Eye (tissue), 1 donor: ENCODE data around the gene ATXN7L2.
A peak's percentile ranks its signal among the peaks of the same experiment; 100 is the strongest.

ENCODE experiments used
- DNase-seq: peaks from one replicate; pipeline ENCODE4 v3.0.0-alpha.2; 2015

The ATXN7L2 gene

GRCh38 chr1:109499661-109500536, 16.2 kb downstream of the ATXN7L2 start:
- no peak for DNase-seq

GRCh38 chr1:109500941-109501381, 17.3 kb downstream of the ATXN7L2 start:
- DNase-seq = no peak

GRCh38 chr1:109501644-109502363, 18.1 kb downstream of the ATXN7L2 start:
- no peak for DNase-seq

- DNase-seq = no peak
These were observed 18.7 kb downstream of the ATXN7L2 start for GRCh38 chr1:109502364-109502851.

- no peak for DNase-seq
These were observed 20.2 kb downstream of the ATXN7L2 start for GRCh38 chr1:109503935-109504334.

GRCh38 chr1:109504974-109505373, 21.3 kb downstream of the ATXN7L2 start:
- DNase-seq = no peak

- no peak for DNase-seq
These were observed 24.5 kb downstream of the ATXN7L2 start for GRCh38 chr1:109508001-109508872.

GRCh38 chr1:109508873-109509175, 25.1 kb downstream of the ATXN7L2 start:
- DNase-seq = no peak

GRCh38 chr1:109509176-109510134, 25.8 kb downstream of the ATXN7L2 start, which contains the start of gene AMIGO1:
Gene AMIGO1, minus strand, starts transcription at chr1:109509727. Its CDS starts 815 bp downstream, at chr1:109508912.
- DNase-seq = peak; percentile 86

- no peak for DNase-seq
These were observed 29.5 kb downstream of the ATXN7L2 start for GRCh38 chr1:109513110-109513710.

- DNase-seq = no peak
These were observed 31.1 kb downstream of the ATXN7L2 start for GRCh38 chr1:109514846-109515245.

GRCh38 chr1:109516872-109517271, 33.2 kb downstream of the ATXN7L2 start:
- DNase-seq = no peak

GRCh38 chr1:109517337-109517736, 33.6 kb downstream of the ATXN7L2 start:
- no peak for DNase-seq

- peak; percentile 48 for DNase-seq
These were observed 37.6 kb downstream of the ATXN7L2 start for GRCh38 chr1:109521002-109521951.

GRCh38 chr1:109522026-109522425, 38.3 kb downstream of the ATXN7L2 start:
- DNase-seq = no peak

- no peak for DNase-seq
These were observed 40.0 kb downstream of the ATXN7L2 start for GRCh38 chr1:109523706-109524105.

GRCh38 chr1:109527098-109527811, 43.5 kb downstream of the ATXN7L2 start:
- peak; percentile 63 for DNase-seq

GRCh38 chr1:109527846-109528695, 44.4 kb downstream of the ATXN7L2 start:
- DNase-seq = no peak
